Fibroblast of pulmonary artery (primary cell): ENCODE results near the gene DDX5.
"Not testable (repeated sequence)": the region's sequence is repeated elsewhere in the genome, so short reads cannot be mapped to it uniquely, and the experiment has no call there.

ENCODE experiments used
- DNase-seq: peaks from one replicate; pipeline ENCODE4 v3.0.0-alpha.2; 2010; ENCODE audit warnings: low read depth
- H3K4me3 ChIP-seq: replicated peaks from 2 replicates; pipeline ENCODE4 v1.5.1; 2011; ENCODE audit warnings: low read depth, mild to moderate bottlenecking, control low read depth, low read length, moderate library complexity
- TF ChIP-seq, protein P1 (sequence below): IDR thresholded peaks from 2 replicates; pipeline ENCODE4 v1.5.1; 2011; ENCODE audit warnings: mild to moderate bottlenecking, control low read depth, low read length, inconsistent platforms; ENCODE audit errors: missing control alignments

DDX5 gene

DNA sequence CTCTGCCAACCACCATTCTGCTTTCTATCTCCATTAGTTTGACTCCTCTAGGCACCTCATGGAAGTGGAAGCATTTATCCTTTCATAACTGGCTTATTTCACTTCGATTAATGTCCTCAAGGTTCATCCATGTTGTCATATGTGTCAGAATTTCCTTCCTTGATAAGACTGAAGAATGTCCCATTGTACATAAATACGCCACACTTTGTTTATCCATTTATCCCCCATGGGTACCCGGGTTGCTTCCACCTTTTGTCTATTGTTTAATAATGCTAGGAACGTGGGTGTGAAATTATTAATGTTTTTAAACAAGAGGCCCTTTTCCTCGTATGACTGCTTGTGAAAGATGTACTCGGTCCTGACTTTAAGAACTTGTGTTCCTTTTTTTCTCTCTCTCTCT lies 44.3 kb downstream of the DDX5 start:
- H3K4me3 ChIP-seq, result no peak overlapping the region
- TF ChIP-seq, protein P1, sequence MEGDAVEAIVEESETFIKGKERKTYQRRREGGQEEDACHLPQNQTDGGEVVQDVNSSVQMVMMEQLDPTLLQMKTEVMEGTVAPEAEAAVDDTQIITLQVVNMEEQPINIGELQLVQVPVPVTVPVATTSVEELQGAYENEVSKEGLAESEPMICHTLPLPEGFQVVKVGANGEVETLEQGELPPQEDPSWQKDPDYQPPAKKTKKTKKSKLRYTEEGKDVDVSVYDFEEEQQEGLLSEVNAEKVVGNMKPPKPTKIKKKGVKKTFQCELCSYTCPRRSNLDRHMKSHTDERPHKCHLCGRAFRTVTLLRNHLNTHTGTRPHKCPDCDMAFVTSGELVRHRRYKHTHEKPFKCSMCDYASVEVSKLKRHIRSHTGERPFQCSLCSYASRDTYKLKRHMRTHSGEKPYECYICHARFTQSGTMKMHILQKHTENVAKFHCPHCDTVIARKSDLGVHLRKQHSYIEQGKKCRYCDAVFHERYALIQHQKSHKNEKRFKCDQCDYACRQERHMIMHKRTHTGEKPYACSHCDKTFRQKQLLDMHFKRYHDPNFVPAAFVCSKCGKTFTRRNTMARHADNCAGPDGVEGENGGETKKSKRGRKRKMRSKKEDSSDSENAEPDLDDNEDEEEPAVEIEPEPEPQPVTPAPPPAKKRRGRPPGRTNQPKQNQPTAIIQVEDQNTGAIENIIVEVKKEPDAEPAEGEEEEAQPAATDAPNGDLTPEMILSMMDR, result no peak
- DNase-seq, result no peak

DNA sequence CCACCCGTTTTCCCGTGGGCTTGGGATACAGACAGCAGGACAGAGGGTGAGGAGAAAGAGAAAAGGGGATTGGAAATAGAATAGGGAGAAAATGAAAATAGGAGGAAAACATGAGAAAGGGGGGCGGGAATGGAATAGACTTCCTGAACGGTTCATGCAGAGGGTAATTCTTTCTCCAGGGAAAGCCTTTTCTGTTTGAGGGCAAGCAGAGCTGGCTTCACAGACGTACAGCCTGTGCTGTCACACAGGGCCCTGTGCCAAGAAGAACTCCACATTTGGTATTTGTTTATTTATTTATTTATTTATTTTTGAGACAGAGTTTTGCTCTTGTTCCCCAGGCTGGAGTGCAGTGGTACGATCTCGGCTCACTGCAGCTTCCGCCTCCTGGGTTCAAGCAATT lies 45.1 kb downstream of the DDX5 start:
- H3K4me3 ChIP-seq, result no peak overlapping the region
- TF ChIP-seq, protein P1, result no peak
- DNase-seq, result peak; percentile 32

GRCh38 chr17:64459818-64460217 lies 46.3 kb downstream of the DDX5 start:
- not testable (repeated sequence) for H3K4me3 ChIP-seq, DNase-seq

- DNase-seq, result peak; percentile 44
- H3K4me3 ChIP-seq, result no peak overlapping the region
- TF ChIP-seq, protein P1, result no peak
Observed at GRCh38 chr17:64459284-64459747, 46.8 kb downstream of the DDX5 start.

GRCh38 chr17:64458756-64459155 lies 47.3 kb downstream of the DDX5 start:
- TF ChIP-seq, protein P1, result no peak
- H3K4me3 ChIP-seq, result no peak overlapping the region
- no peak for DNase-seq

DNA sequence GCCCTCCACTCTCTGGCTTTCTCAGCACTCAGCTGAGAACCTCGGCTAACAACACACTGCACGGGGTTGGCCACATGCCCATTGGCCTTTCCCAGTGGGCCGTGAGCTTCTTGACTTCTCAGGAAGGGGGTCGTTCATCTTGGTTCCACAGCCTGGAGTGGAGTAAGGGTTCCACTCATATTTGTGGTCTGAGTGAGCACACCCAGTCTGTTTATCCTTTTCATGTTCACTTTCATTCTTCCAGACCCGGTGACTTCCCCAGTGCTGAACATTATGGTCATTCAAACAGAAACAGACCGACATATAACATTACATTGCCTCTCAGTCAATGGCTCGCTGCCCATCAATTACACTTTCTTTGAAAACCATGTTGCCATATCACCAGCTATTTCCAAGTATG lies 48.9 kb downstream of the DDX5 start:
- DNase-seq, result peak; percentile 29
- TF ChIP-seq, protein P1, result no peak
- H3K4me3 ChIP-seq, result no peak overlapping the region

DNA sequence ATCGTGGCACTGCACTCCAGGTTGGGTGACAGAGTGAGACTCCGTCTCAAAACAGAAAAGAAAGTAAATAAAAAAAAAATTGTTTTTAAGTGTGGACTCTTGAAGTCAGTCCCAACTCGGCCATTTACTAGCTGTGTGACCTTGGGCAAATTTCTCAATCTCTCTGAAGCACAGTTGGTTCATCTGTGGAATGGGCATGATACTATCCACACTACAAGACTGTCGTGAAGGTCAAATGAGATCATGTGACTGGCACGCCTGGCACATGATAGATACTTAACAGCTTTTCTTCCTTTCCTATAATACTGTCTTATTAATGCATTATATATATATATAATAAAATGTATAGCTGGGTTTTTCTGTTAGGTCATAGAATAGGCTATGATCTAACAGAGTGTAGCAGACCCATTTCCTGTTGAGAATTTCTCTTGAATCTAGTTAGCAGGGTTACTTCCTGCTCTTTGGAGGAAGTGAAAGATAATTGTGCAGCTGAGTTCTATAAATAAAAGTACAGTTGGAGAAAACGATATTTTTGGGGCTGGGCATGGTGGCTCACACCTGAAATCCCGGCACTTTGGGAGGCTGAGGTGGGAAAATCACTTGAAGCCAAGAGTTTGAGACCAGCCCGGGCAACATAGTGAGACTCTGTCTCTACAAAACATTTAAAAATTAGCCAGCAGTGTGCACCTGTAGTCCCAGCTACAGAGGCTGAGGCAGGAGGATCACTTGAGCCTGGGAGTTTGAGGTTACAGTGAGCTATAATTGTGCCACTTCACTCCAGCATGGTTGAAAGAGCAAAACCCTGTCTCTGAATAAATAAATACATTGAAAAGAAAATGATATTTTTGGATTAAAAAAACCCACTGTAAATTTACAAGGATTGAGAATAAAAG lies 49.9 kb downstream of the DDX5 start:
- TF ChIP-seq, protein P1, result no peak
- DNase-seq, result no peak
- H3K4me3 ChIP-seq, result no peak overlapping the region
